ENCODE data around the gene GRK6.

The GRK6 gene

DNA sequence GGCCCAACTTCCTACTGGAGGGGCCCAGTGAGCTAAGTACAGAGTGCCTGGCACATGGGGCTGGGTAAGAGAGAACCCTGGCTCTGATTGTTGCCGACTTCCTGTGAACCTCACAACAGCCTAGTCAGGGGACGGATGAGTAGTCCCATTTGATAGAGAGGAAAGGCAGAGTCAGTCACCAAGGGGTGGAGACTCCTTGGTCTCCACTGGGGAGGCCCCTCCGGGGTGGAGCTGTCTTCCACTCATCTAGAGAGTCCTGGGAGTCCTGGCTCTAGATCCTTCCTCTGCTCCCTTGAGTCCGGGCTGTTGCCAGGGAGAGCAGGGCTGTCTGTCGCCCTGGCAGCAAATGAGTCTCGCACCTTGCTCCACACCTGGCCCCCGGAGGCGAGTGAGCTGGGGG, 8.0 kb downstream of the GRK6 start:
- in situ Hi-C loops (cut with HindIII; ENCODE audit: low pct_ligation_motif_present, low pct_unique_long_range_greater_than_20kb, low sequenced_read_pairs), result no loop called here
- DNase-seq, result no peak

DNA sequence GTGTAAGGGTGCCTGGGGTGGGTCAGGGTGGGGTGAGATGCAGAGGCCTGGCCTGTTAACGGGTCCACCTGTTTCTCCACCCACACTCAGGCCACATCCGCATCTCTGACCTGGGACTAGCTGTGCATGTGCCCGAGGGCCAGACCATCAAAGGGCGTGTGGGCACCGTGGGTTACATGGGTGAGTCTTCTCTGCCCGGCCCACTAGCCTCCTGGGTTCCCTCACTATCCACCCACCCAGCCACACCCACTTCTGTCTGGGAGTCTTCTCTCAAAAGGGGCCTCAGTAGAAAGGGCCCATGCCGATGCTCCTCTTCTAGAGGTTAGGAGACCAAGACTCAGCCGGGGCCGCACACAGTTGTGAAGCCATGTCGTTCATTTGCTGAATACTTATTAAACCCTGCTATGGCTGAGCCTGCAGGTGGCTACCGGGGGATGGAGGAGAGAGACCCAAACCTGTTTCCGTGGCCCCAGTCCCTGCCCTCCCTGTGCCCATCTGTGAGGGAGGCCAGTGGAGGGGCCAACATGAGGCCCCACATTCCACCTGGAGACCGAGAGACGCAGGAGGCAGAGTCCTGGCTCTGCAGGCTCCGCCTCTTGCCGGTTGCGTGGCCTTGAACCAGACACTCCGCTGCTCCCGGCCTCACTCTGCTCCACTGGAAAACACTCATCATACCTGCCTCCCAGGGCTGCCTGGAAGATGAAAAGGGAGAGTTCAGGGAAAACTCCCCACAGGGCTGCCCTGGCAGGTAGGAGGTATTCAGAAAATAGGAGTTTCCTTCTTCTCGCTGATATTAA, 8.7 kb downstream of the GRK6 start:
- in situ Hi-C loops (cut with HindIII; ENCODE audit: low pct_ligation_motif_present, low pct_unique_long_range_greater_than_20kb, low sequenced_read_pairs), result no loop called here
- no peak for DNase-seq

DNA sequence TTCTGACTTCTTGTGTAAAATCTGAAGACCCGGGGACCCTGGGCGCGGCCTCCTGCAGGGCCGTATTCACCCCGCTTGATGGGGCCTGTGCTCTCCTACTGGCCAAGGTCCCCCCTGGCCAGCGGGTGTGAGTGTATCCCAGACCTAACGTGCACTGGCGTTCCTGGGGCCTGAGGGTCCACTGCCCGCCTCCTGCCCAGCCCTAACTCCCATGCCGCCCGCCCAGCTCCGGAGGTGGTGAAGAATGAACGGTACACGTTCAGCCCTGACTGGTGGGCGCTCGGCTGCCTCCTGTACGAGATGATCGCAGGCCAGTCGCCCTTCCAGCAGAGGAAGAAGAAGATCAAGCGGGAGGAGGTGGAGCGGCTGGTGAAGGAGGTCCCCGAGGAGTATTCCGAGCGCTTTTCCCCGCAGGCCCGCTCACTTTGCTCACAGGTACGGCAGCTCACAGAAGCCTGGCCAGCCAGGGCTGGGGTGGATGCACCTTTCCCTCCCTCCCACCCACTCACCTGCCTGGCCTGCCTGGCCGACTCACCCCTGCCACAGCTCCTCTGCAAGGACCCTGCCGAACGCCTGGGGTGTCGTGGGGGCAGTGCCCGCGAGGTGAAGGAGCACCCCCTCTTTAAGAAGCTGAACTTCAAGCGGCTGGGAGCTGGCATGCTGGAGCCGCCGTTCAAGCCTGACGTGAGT, 9.5 kb downstream of the GRK6 start:
- in situ Hi-C loops (cut with HindIII; ENCODE audit: low pct_ligation_motif_present, low pct_unique_long_range_greater_than_20kb, low sequenced_read_pairs), result no loop called here
- no peak for DNase-seq

DNA sequence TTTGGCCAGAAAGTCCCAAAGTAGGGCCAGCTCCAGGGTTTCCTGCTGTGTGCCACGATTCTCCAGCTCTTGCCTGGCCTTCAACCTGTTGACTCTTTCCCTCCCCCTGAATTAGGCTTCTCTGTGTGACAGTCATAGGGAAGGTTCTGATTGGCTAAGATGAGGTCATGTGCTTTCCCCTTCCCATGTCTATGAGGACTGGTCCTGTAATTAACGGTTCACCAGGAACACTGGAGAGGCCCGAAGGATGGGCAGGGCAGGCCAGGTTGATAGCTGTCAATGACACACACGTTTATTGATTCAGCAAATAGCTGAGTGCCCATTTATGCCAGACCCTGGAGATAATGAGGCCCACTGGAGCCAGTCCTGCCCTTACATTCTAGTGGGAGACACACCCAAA, 11.1 kb downstream of the GRK6 start:
- in situ Hi-C loops (cut with HindIII; ENCODE audit: low pct_ligation_motif_present, low pct_unique_long_range_greater_than_20kb, low sequenced_read_pairs), result no loop called here
- no peak for DNase-seq

DNA sequence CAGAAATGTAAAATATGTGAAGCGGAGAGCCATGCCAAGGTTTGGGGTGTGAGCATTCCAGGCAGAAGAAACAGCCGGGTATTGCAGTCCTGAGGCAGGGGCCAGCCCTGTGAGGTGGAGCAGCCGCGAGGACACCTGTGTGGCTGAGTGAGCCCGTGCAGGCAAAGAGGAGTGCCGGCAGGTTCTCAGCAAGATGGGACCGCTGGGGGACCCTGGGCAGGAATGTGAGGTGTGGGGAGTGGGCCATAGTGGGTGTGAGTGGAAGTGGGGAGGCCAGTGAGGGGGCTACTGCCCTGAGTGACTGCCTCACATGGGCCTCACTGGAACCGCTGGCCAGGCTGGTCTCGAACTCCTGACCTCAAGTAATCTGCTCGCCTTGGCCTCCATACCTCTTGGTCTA, 12.0 kb downstream of the GRK6 start:
- in situ Hi-C loops (cut with HindIII; ENCODE audit: low pct_ligation_motif_present, low pct_unique_long_range_greater_than_20kb, low sequenced_read_pairs), result no loop called here
- no peak for DNase-seq

DNA sequence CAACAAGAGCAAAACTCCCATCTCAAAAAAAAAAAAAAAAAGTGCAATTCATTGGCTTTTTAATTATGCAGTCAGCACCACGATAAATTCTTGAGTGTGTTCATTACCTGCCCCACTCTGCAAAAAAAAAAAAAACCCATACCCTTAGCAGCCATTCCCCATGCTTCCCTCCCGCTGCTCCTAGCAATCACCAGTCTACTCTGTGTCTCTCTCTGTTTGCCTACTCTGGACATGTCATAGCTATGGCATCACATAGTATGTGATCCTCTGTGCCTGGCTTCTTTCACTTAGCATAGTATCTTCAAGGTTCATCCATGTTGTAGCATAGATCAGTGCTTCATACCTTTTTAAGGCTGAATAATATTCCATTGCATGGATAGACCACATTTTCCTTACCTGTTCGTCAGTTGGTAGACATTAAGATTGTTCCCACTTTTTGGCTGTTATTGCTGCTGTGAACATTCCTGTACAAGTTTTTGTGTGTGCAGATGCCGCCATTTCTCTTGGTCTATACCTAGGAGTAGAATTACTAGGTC, 13.1 kb downstream of the GRK6 start:
- DNase-seq, result no peak
- in situ Hi-C loops (cut with HindIII; ENCODE audit: low pct_ligation_motif_present, low pct_unique_long_range_greater_than_20kb, low sequenced_read_pairs), result no loop called here

DNA sequence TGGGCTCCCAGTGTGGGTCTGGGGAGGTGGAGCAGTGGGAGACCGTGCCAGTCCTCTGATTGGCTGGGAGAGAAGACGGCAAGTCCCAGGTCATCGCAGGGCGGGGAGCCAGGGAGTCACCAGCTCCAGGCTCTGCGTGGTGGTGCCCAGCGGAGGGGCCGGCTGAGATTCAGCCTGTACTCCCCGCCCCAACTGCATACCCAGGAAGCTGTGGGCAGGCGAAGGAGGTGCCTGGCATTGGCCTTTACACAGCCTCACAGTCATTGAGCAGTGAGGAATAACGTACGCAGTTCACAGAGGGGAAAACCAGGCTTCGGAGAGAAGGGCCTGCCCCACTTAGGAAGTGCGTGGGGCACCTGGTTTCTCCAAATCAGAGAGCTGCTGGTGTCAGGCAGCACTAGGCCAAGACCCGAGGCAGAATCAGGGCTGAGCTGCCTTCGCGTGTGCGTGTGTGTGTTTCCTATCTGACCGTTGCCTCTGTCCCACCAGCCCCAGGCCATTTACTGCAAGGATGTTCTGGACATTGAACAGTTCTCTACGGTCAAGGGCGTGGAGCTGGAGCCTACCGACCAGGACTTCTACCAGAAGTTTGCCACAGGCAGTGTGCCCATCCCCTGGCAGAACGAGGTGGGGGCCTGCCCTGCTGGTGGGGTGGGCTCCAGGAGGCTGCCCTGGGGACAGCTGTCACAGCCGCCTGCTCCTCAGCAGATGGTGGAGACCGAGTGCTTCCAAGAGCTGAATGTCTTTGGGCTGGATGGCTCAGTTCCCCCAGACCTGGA, 13.9 kb downstream of the GRK6 start:
- DNase-seq, result no peak
- in situ Hi-C loops (cut with HindIII; ENCODE audit: low pct_ligation_motif_present, low pct_unique_long_range_greater_than_20kb, low sequenced_read_pairs), result no loop called here

DNA sequence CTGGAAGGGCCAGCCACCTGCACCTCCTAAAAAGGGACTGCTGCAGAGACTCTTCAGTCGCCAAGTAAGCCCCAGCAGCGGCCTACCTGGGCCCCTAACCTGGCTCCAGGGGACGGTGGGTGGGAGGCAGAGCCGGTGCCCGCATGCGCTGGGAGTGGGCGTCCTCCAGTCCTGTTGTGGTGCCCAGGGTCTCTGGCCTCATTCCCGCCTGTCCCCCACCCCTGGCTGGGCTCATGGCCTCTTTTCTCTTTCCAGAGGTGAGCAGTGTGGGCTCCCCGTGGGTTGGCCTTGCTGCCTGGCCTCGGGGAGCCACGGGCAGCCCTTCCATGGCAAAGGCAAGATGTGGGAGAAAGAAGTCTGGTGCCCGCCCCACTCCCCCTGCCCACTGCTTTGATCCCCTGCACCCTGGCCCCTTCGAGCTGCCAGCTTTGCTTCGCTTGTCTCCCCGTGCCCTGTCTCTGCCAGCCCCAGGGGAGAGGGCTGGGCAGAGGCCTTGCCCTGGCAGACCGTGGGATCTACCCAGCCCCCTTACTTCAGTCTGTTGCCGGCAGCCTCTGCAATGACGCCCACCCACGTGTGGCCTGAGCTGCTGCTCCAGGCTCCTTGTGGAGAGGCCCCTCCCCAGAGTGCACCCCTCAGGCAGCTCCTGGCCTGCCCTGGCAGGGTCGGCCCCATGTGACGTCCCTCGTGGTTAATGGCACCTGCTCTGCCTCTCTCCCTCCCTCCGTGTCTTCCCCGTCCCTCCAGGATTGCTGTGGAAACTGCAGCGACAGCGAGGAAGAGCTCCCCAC, 14.7 kb downstream of the GRK6 start:
- in situ Hi-C loops (cut with HindIII; ENCODE audit: low pct_ligation_motif_present, low pct_unique_long_range_greater_than_20kb, low sequenced_read_pairs), result no loop called here
- DNase-seq, result no peak

DNA sequence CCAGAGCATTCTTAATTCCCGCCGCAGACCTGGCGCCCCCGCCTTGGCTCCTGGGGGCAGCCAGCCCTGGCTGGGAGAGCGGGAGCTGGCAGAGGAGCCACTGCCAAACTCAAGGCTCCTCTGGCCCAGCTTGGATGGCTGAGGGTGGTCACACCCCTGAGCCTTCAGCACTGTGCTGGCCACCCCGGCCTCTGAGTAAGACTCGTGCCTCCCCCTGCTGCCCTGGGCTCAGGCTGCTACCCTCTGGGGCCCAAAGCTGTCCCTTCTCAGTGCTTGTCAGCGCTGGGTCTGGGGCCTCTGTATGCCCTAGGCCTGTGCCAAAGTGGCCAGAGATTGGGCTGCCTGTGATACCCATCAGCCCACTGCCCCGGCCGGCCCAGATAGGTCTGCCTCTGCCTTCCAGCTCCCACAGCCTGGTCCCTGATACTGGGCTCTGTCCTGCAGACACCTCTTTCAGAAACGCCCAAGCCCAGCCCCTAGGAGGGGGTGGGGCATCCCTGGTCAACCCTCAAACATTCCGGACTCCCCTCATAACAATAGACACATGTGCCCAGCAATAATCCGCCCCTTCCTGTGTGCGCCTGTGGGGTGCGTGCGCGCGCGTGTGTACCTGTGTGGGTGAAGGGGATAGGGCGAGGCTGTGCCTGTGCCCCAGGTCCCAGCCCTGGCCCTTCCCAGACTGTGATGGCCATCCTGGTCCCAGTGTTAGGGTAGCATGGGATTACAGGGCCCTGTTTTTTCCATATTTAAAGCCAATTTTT, 15.8 kb downstream of the GRK6 start:
- in situ Hi-C loops (cut with HindIII; ENCODE audit: low pct_ligation_motif_present, low pct_unique_long_range_greater_than_20kb, low sequenced_read_pairs), result no loop called here
- no peak for DNase-seq

DNA sequence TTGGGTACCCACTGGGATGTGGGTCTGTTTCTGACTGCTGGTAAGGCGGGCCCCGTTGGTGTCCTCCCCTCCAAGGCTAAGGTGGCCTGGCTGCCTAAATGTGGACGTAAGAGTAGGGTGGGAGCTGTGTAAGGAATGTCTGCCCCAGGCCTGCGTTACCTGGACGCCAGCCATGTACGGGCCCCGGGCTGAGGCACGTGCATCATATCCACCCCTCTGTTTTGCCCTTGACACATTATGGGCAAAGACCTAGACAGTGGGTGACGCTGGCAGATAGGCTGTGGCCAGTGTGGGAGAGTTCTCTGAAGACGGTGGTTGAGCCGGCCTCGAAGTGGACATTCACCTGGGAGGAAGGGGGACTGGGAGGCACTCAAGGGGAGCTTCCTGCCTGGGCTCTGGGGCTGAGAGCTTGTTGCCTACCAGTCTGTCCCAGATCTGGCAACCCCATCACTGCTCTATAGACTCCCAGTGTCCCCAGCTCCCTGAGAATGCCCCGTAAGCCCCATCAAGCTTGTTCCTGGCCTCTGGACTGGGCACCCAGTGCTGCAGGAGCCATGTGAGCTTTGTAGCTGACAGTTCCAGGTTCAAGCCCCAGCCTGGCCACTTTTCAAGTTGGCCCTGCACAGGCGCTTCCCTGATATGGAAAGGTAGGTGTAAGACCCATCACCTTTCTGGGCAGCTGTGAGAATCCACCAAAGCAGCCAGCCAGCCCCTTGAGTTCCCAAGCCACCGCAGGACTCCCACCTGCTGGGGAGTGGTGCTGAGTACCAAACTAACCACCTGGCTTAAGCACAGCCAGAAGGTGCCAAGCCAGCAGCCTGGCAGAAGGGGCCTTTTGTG, 16.9 kb downstream of the GRK6 start:
- in situ Hi-C loops (cut with HindIII; ENCODE audit: low pct_ligation_motif_present, low pct_unique_long_range_greater_than_20kb, low sequenced_read_pairs), result no loop called here
- no peak for DNase-seq

DNA sequence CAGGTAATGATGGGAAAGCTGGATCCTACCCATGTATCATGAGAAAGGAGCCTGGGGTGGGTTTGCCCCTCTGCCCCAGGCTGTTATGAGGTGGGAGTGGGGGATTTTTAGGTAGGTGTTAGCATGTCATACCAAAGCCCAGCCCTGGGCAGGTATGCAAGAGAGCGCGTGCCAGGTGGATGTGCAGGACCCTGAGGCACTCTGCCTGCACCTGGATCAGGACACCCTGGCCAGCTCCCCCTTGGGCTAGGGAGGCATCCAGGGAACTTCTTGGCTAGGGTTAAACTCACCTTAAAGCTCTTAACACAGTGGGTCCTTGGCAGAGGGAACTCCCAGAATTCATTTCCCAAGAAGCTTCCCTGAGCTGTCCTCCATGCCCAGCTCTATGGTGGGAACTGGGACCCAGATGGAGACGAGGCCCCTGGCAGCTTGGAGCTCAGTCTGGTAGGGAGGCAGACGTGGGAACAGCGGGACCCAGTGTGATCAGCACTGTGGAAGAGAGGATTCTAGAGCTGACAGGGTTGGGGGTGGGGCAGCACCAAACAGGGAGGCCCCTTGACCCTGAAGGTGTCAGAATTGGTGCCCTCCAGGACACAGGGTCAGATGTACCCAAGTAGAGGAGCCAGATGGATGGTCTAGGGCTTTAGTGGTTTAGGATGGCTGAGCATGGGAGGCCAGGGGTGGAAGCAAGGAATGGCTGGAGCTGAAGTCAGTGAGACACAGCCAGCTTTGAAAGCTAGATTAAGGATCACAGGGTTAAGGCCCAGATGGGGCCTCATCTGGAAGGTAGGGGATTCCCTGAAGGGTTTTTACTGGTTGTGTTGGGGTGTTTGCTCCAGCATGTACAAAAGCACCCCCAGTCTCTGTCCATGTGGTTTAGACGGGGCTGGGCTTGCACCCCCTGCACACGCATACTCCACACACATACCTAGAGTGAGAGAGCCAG, 17.9 kb downstream of the GRK6 start:
- no peak for DNase-seq
- in situ Hi-C loops (cut with HindIII; ENCODE audit: low pct_ligation_motif_present, low pct_unique_long_range_greater_than_20kb, low sequenced_read_pairs), result no loop called here

DNA sequence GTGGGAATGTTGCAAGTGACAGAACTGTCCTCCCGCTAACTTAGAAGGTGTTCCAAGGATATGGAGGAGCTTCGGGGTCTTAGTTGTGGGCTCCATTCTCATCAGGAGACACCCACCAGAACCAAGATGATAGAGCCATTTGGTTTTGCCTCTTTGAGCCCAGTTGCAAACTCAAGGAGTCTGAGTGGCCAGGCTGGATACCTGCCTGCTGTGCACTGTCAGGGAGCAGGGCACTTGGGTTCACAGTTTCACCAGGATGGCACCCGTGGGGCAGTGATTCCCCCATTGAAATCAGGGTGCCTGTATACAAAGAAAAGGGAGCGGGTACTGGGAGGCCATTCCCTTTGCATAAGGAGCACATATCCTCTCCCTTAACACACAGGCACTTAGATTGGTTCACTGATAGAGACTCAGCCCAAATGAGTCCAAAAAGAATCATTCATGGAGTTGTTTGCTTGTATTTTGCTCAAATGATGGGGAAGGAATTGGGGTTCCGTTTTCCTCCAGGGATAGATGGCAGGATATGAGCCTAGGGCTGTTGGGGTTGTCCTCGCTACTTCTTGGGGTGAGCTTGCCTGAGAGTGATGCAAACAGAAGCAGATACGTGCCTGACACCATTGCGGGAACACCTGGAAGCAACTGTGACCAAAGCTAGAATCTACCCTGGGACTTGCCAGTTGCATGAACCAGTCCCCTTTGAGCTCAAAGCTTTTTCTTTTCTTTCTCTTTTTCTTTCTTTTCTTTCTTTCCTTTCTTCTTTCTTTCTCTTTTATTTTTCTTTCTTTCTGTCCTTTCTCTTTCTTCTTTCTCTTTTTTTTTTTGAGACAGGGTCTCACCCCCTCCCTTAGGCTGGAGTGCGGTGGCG, 18.8 kb downstream of the GRK6 start:
- in situ Hi-C loops (cut with HindIII; ENCODE audit: low pct_ligation_motif_present, low pct_unique_long_range_greater_than_20kb, low sequenced_read_pairs), result no loop called here

DNA sequence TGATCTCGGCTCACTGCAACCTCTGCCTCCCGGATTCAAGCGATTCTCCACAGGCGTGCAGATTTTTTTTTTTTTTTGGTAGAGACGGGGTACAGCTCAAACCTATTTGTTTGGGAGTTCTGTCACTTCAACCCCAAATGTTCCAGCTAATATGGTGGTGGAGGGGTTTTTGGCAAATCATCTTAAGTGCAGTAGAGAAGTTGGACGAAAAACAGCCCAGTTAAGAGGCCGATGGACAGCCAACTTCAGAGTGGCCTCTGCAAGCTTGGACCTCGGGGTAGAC, 19.4 kb downstream of the GRK6 start:
- no peak for DNase-seq
- in situ Hi-C loops (cut with HindIII; ENCODE audit: low pct_ligation_motif_present, low pct_unique_long_range_greater_than_20kb, low sequenced_read_pairs), result no loop called here

More for the DNA sequence above, 18.8 kb downstream of the GRK6 start:
- no peak for DNase-seq

DNA sequence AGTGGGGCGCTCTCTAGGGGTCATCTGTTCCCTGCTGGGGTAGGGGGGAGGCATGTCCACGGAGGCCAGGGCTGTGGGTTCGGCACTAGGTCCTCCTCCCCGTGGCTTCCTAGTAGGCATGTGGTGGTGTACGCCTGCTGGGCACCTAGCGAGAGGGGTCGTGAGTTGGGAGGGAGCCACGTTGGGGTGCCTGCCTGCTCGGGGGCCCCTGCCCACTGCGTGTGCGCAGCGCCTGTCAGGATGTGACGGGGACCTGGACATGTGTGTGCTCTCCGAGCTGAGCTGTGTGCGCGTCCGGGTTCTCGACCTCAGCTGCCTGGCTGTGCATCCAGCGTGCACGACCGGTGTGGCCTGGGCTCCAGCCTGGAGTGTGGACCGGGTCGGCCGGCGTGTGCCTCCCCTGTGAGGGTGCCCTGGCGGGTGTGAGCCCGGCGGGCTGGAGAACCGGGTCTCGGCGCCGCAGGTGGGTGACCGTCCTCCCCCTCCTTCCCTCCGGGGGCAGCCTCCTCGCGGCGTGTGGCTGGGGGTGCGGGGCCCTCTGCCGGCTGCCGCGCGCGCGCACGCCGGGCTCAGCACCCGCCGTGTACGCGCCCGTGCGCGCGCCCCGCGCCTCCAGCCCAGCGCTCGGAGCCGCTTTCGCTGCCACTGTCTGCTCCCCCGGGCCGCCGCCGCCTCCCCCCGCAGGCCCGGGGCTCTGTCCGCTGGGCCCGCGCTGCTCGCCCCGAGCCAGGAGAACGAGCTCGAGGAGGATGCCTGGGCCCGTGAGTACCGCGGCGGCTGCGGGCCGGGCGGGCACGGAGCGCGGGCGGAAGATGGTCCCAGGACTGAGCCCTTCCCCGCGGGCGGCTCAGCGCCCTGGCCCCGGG, 20.0 kb downstream of the GRK6 start, which contains the start of gene PRR7:
TSS of gene PRR7 (plus strand) at position 615 of the 866 bp plus-strand sequence. CDS start 8,254 bp downstream, outside the sequence.
- in situ Hi-C loops (cut with HindIII; ENCODE audit: low pct_ligation_motif_present, low pct_unique_long_range_greater_than_20kb, low sequenced_read_pairs), result no loop called here
- peak; percentile 61 for DNase-seq
